DND-41 (cell line): ENCODE data around the gene IDH3B.

ENCODE experiments used
- ATAC-seq: fragments of 200-7000 bp; cut with Tn5 transposase; 3 replicates; pipeline ENCODE4 v1.9.1; 2021; ENCODE audit warnings: low read depth; ENCODE audit not compliant: insufficient read depth
- DNase-seq: peaks from one replicate; pipeline ENCODE4 v3.0.0-alpha.2; 2020
- H2AFZ ChIP-seq: 2 replicates; pipeline ENCODE4 v1.6.0; 2012; ENCODE audit warnings: low read depth, low read length
- H3K27ac ChIP-seq: 2 replicates; pipeline ENCODE4 v1.5.1; 2012; ENCODE audit warnings: low read length, inconsistent platforms
- H3K27me3 ChIP-seq: fragments of 200-600 bp; sonication (generic); 2 replicates; pipeline ENCODE4 v1.6.0; 2012; ENCODE audit warnings: low read length, mild to moderate bottlenecking, inconsistent platforms; ENCODE audit not compliant: insufficient read depth, poor library complexity
- H3K36me3 ChIP-seq: 2 replicates; pipeline ENCODE4 v1.5.1; 2012; ENCODE audit warnings: low read length, inconsistent platforms; ENCODE audit not compliant: insufficient read depth
- H3K4me1 ChIP-seq: 2 replicates; pipeline ENCODE4 v1.5.1; 2012; ENCODE audit warnings: mild to moderate bottlenecking, low read length; ENCODE audit not compliant: insufficient read depth
- H3K4me2 ChIP-seq: 2 replicates; pipeline ENCODE4 v1.6.0; 2012; ENCODE audit warnings: mild to moderate bottlenecking, moderate library complexity, low read length, inconsistent platforms; ENCODE audit not compliant: insufficient read depth
- H3K4me3 ChIP-seq, 2 experiments: fragments of 200-600 bp in 1 of 2; shearing (Covaris generic) in 1 of 2; 2 replicates each; pipeline ENCODE4 v1.5.1; 2012 to 2016; ENCODE audit warnings: inconsistent platforms in 2 of 2, low read length in 2 of 2, mild to moderate bottlenecking in 2 of 2, low read depth in 1 of 2, moderate library complexity in 1 of 2
- H3K79me2 ChIP-seq: 2 replicates; pipeline ENCODE4 v1.6.0; 2012; ENCODE audit warnings: low read length, inconsistent platforms; ENCODE audit not compliant: insufficient read depth
- H3K9ac ChIP-seq: 2 replicates; pipeline ENCODE4 v1.6.0; 2012; ENCODE audit warnings: low read depth, mild to moderate bottlenecking, inconsistent platforms, low read length, moderate library complexity
- H3K9me3 ChIP-seq: 2 replicates; pipeline ENCODE4 v1.5.1; 2012; ENCODE audit warnings: low read length, moderate library complexity, mild to moderate bottlenecking, inconsistent platforms; ENCODE audit not compliant: insufficient read depth, severe bottlenecking
- H4K20me1 ChIP-seq: 2 replicates; pipeline ENCODE4 v1.6.0; 2012; ENCODE audit warnings: low read length; ENCODE audit not compliant: insufficient read depth
- CTCF ChIP-seq: IDR thresholded peaks from 2 replicates; pipeline ENCODE4 v1.5.1; 2012; ENCODE audit warnings: borderline replicate concordance, low read length, moderate library complexity, mild to moderate bottlenecking; ENCODE audit not compliant: poor library complexity, severe bottlenecking; ENCODE audit errors: extremely low read depth
- EZH2 ChIP-seq: IDR thresholded peaks from 3 replicates; pipeline ENCODE4 v1.6.1; 2012; ENCODE audit warnings: borderline replicate concordance, low read depth, mild to moderate bottlenecking, moderate library complexity, low read length, inconsistent platforms; ENCODE audit not compliant: severe bottlenecking

IDH3B gene

GRCh38 chr20:2633381-2633780, 30.6 kb downstream of the IDH3B start:
- ATAC-seq, result no peak
- H2AFZ ChIP-seq, result no peak overlapping the region
- no peaks in the 10 kb centered on the region for H3K36me3 ChIP-seq
- H3K4me1 ChIP-seq, result no peaks in the 10 kb centered on the region
- H3K4me2 ChIP-seq, result no peak overlapping the region
- peaks cover 24% of the 10 kb centered on the region for H3K27me3 ChIP-seq
- TF ChIP-seq CTCF, result no peak
- TF ChIP-seq EZH2, result no peak
- no peak for DNase-seq
- H3K9me3 ChIP-seq, result no peaks in the 10 kb centered on the region
- H3K9ac ChIP-seq, result no peak overlapping the region
- H4K20me1 ChIP-seq, result no peaks in the 10 kb centered on the region
- H3K4me3 ChIP-seq, result no peak overlapping the region
- H3K79me2 ChIP-seq, result no peaks in the 10 kb centered on the region
- no peak overlapping the region for H3K27ac ChIP-seq

GRCh38 chr20:2631228-2631627, 32.8 kb downstream of the IDH3B start:
- no peaks in the 10 kb centered on the region for H3K79me2 ChIP-seq
- TF ChIP-seq CTCF, result no peak
- TF ChIP-seq EZH2, result no peak
- H3K4me1 ChIP-seq, result no peaks in the 10 kb centered on the region
- no peak for ATAC-seq
- H3K36me3 ChIP-seq, result no peaks in the 10 kb centered on the region
- H3K4me2 ChIP-seq, result no peak overlapping the region
- H3K27ac ChIP-seq, result no peak overlapping the region
- peaks cover 29% of the 10 kb centered on the region for H3K27me3 ChIP-seq
- H4K20me1 ChIP-seq, result no peaks in the 10 kb centered on the region
- no peaks in the 10 kb centered on the region for H3K9me3 ChIP-seq
- H2AFZ ChIP-seq, result no peak overlapping the region
- H3K4me3 ChIP-seq, result no peak overlapping the region
- DNase-seq, result no peak
- H3K9ac ChIP-seq, result no peak overlapping the region

GRCh38 chr20:2626853-2627541, 37.0 kb downstream of the IDH3B start:
- no peak overlapping the region for H2AFZ ChIP-seq
- ATAC-seq, result no peak
- H3K79me2 ChIP-seq, result no peaks in the 10 kb centered on the region
- H4K20me1 ChIP-seq, result no peaks in the 10 kb centered on the region
- H3K36me3 ChIP-seq, result no peaks in the 10 kb centered on the region
- no peak overlapping the region for H3K4me3 ChIP-seq
- H3K27me3 ChIP-seq, result peaks cover 13% of the 10 kb centered on the region
- H3K4me1 ChIP-seq, result no peaks in the 10 kb centered on the region
- no peaks in the 10 kb centered on the region for H3K9me3 ChIP-seq
- H3K27ac ChIP-seq, result no peak overlapping the region
- no peak for TF ChIP-seq CTCF
- DNase-seq, result no peak
- no peak overlapping the region for H3K9ac ChIP-seq
- H3K4me2 ChIP-seq, result no peak overlapping the region

- no peak overlapping the region for H3K27ac ChIP-seq
- peaks cover 15% of the 10 kb centered on the region for H3K27me3 ChIP-seq
- no peaks in the 10 kb centered on the region for H4K20me1 ChIP-seq
- no peak overlapping the region for H2AFZ ChIP-seq
- no peak overlapping the region for H3K4me3 ChIP-seq
- H3K79me2 ChIP-seq, result no peaks in the 10 kb centered on the region
- no peak for ATAC-seq
- H3K4me1 ChIP-seq, result no peaks in the 10 kb centered on the region
- no peak for DNase-seq
- H3K9me3 ChIP-seq, result no peaks in the 10 kb centered on the region
- H3K36me3 ChIP-seq, result no peaks in the 10 kb centered on the region
- TF ChIP-seq CTCF (no peak), EZH2 (no peak)
- no peak overlapping the region for H3K4me2 ChIP-seq
- no peak overlapping the region for H3K9ac ChIP-seq
These were observed 39.0 kb downstream of the IDH3B start for GRCh38 chr20:2625062-2625461.
